GM15510 (cell line): ENCODE measurements around the gene CUL2.
A peak's percentile ranks its signal among the peaks of the same experiment; 100 is the strongest.

Experiments
- POLR2A ChIP-seq: IDR thresholded peaks from 3 replicates; pipeline ENCODE4 v1.6.1; 2011; ENCODE audit warnings: borderline replicate concordance; ENCODE audit not compliant: insufficient read length; ENCODE audit errors: extremely low read depth

CUL2 gene

DNA sequence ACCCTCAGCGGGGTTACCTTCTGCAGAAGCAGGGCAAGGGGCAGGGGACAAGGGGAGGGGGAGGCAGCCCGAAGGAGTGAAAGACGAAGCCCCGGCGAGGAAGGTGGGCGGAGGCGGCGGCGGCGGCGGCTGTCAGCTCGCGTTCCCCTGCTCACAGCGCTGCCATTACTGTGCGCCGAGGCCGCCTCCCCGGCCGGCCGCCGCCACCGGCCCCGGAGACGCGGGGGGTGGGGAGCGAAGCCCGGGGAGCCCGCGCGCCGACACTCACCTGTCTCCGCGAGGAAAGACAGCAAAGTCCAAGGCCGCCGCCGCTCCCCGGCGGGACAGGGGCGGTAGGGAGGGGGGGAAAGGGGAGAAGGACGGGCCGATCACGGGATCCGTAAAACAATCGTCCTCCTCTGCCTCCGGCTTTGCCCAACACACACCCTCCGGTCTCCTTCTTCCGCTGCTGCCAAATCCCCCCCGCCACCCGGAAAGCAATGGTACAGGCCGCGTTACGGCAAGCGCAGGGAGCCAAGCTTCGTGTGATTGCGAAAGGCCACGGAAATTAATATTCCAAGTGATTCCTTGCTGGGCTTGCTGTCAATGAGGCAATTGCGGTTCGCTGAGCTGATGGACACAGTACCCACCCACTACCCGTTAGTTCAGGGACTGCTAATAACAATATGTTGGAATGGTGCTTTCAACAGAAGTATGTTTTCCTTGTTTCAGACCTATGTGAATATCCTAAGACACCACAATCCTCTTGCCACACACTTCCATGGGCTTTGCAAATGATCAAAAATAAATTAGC is at the start of gene CUL2:
CUL2 (minus strand) TSS at position 180 of the 793 bp plus-strand sequence. CDS start 19,024 bp downstream, outside the sequence.
- peak; percentile 55 for TF ChIP-seq POLR2A

DNA sequence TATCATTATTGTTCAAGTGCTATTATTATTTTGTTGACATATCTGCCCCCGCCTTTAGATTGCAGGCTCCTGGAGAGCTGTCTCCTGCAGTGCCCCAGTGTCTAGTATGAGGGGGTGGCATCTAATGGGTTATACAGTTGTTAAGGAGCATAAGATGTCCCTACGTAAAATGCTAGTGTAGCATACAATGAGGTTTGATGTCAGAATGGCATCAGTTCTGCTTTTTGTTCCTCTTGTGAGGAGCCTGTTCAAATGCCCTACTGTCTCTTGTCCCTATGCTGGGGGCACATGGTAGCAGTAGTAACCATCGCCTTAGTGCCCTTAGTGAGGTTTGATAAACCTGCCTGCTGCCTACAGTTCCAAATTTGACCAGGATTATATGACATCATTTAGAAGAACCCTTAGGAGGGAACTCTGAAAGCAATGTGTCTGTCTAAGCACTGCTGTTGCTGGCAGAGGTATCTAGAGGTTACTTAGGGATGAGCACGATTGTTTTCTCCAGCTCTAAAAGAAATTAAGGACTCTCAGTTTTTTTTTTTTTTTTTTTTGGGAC is 46.2 kb upstream of the CUL2 start:
- TF ChIP-seq POLR2A = no peak

DNA sequence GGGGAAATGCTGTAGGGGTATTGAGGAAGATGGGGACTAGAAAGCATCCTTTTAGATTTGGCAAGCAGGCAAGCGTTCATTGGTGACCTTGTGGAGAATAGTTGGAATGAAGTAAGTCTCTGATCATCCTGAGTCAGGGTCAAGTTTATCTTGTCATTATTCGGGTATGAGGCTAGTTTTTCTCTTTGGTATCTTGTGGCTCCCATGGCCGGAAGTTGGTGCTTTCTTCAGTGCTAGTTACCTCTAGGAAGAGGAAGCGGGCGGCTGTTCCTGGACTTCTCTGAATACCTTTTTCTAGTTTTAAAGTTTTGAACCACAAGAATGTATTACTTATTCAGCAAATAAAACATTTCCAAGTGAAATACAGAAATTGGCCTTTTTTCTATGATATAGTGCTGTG is 45.7 kb upstream of the CUL2 start:
- TF ChIP-seq POLR2A = no peak

DNA sequence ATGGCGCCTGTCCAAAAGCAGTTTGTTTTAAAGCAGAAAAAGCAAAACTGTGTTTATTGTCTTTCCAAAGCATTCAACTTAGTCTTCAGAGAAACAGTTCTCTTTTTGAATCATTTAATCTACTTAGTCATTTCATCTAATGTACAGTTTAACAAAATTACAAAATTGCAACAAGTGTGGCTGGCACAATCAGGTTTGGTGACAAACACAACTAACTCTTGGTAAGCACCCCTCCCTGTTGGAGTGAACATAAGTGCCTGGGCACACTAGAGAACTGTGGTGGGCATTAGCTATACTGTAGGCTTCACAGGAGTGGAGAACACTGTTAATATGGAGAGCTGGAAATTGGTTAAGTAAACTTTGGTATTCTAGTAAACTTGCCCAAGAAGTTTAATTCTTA is 43.4 kb upstream of the CUL2 start:
- TF ChIP-seq POLR2A = no peak

DNA sequence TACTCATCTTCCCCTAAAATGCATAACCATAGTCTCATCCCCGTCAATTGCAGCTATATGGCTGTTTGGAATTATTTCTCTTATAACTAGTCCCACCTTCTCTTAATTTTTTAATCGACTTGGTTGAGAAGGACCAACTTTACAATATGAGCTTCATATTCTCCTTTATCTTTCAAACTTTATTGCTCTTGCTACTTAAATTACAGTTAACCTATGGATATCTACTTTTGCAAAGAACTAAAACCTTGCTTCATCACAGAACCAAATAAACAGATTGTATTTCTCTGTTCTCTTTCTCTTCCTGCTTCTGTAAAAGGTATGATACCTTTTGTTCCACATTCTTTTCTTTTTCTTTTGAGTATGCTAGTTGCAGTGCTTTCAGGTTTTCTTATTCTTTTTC is 42.6 kb upstream of the CUL2 start:
- TF ChIP-seq POLR2A = no peak

DNA sequence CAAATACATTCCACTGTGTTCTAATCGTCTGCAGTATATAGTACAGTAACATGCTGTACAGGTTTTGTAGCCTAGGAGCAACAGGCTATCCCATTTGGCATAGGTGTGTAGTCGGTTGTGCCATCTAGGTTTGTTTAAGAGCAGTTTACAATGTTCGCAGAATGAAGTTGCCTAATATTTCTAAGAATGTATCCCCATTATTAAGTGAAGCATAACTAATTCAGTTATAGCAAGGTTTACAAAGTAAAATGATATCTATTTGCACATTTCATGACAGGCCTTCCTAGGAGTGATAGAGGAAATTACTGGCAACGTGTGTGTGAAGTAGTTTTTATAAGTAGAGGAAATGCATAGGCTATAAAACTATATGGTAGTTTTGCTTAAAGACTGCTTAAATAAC is 40.5 kb upstream of the CUL2 start:
- TF ChIP-seq POLR2A = no peak

DNA sequence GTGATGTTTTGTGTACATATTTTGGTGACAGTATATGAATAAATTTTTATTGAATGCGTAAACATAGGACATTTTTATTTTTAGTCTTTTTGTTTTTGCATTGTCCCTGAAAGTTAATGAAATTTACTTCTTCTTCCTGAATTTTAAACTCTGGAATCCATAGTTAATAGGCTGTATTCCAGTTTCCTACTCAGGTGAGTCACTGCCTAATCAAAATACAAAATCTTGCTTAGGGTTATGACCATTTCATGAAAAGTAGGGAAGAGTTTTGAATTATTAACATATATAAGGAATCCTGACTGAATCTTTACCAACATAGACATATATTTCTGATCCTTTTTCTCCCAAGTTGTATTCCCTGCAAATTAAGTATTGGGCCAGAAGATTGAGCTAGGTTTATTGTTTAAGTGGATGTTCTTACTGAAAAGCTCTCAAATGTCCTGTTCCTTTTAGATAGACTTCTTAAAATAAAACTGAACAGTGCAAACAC is 39.1 kb upstream of the CUL2 start:
- TF ChIP-seq POLR2A = no peak

DNA sequence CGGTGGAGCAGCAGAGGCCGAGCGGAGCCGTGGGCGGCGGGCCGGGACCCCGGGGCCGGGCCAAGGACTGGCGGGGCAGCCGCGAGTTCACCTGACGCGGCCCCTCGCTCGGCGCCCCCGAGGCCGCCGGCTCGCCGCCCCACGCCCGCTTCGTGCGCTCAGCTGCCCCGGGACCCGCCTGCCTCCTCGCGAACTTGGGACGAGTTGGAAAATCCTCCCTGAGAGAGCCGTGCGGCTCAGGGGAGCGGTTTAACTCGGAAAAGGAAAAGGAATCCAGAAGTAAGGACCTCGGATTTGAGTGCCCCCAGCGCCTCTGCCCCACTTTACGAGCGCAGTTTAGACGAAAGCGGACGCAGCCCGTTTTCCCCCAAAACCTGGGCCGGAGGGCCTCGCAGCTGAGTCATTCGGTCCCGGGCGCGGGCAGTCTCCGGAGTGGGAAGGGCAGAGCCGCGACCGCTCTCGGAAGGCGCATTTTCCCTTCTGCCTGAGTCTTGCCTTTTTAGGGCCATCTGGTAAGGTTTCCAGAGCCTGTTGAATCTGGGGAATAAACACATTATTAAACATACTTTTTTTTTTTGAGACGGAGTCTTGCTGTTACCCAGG is 37.2 kb upstream of the CUL2 start:
- no peak for TF ChIP-seq POLR2A

DNA sequence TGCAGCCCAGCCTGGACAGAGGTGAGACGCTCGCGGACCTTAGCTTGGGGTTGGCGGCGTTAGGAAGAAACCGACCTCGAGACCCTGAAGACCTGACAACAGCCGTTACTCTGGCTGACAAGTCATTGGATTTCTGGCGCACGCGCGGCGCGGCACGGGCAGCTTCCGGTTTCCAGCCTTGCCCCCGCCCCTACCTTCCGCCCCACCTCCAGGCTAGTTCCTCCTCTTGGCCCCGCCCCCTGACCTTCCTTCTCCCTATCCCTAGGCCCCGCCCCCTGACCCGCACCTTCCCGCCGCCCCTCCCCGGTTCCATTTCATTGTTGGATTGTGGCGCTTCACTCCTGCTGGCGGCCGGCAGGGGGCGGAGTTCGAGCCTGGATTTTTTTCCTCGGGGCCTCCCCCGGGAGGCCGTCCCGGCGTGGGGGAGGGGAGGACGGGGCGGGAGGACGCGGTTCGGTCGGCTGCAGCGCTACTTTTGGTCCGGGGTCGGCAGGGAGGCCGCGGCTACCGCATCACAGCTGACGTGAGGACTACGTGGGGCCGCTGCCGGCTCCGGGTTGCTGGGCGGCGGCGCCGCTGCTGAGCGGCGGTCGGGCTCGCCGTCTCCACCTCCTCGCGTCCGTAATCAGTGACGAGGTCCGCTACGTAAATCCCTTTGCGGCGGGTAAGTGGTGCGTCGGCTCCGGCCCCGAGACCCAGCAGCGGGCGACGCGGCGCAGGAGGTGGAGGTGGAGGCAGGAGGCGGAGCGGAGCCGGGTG is 36.6 kb upstream of the CUL2 start, which contains the start of gene CREM:
CREM (plus strand) TSS at position 317 of the 759 bp plus-strand sequence. CDS start 10,990 bp downstream, outside the sequence.
- peak; percentile 98 for TF ChIP-seq POLR2A

DNA sequence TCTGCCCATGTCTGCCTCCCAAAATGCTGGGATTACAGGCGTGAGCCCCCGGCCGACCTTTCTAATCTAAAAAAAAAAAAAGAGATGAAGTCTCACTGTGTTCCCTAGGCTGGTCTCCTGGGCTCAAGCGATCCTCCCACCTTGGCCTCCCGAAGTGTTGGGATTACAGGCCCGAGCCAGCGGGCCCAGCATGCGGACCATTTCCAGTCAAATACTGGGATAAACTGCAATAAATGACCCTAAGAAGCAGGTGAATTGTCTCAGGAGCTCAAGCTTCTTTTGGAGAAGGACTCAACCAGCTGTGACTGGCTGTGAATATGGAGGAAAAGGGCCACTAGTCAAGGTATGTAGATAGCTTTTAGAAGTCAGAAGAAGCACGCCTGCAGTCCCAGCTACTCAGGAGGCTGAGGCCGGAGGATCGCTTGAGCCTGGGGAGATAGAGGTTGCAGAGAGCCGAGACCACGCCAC is 36.0 kb upstream of the CUL2 start:
- TF ChIP-seq POLR2A = no peak

DNA sequence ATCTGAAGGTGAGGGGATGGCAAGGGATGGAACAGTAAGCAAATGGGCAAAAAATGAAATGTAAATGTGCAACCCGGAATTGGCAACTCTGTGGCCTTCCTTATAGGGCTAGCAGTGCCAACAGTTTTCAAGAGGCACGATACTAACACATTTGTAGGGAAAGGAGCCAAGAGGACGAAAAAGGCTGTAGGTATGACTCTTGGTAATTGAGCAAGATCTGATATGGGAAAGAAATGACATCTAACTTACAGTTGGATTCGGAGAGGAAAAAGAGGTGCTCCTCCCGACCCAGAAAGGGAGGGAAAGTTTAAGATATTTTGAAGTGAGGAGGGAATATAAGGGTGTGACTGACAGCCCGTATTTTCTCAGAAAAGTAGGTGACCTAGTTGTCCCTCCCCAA is 34.4 kb upstream of the CUL2 start:
- TF ChIP-seq POLR2A = no peak

DNA sequence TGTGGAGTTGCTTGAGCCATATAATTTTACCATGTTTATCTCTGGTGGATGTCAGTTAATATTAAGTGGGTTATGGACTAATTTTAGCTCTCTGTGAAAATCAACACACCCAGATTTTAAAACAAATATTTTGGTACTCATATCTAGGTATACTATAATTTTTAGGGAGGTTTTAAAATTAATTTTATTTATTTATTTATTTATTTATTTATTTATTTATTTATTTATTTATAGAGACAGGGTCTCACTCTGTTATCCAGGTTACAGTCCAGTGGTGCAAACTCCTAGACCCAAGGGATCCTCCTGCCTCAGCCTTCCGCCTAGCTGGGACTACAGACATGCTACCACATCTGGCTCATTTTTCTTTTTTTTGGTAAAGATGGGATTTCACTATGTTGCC is 29.2 kb upstream of the CUL2 start:
- no peak for TF ChIP-seq POLR2A

DNA sequence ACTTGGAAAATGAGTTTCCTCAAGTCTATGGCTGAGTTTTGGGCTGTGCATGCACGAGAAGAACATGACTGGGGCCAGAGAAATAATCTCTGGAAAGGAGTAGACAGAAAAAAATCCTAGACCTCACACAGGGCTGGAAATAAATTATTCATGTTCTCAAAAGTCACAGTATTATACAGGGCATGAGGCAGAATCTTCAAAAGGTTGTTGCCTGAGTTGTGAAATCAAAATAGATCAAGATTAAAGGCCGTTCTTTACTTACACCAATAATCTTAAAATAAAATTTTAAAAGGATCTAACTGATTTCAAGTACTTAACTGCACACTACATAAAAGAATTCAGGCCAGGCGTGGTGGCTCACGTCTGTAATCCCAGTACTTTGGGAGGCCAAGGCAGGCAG is 22.4 kb upstream of the CUL2 start:
- TF ChIP-seq POLR2A = no peak

DNA sequence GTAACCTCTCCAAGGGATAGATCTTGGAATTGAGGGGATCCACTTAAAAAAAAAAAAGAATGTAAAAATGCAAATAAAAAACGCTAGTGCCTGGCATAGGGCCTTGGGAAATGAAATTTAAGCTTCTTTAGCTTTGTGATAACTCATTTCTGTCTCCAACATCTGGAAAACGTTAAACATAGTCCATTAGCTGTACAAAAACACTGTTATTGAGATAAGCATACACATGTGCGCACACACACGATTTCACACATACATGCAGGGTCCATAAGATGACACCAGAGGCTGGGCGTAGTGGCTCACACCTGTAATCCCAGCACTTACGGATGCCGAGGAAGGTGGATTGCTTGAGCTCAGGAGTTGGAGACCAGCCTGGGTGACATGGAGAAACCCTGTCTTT is 13.7 kb upstream of the CUL2 start:
- TF ChIP-seq POLR2A = no peak

DNA sequence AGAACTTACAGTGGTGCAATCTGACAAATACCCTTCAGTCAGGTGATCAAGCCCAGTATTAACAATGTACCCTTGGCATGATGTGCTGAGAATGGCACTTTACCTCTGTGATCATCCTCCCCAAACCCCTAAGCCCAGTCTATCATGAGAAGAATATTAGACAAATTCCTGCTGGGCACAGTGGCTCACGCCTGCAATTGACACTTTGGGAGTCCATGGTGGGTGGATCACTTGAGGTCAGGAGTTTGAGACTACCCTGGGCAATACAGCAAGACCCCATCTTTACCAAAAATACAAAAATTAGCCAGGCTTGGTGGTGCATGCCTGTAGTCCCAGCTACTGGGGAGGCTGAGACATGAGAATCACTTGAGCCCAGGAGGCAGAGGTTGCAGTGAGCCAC is 7.4 kb upstream of the CUL2 start:
- TF ChIP-seq POLR2A = no peak

DNA sequence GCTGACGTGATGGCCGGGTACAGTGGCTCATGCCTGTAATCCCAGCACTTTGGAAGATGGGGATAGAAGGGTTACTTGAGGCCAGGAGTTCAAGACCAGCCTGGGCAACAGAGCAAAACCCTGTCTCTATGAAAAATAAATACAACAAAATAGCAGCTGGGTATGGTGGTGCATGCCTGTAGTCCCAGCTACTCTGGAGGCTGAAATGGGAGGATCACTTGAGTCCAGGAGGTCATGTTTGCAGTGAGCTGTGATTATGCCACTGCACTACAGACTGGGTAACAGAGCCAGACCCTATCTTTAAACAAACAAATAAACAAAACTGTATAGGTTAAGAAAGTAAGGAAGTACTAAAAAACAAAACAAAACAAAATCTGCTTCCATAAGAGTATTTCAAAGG is 6.2 kb upstream of the CUL2 start:
- no peak for TF ChIP-seq POLR2A

DNA sequence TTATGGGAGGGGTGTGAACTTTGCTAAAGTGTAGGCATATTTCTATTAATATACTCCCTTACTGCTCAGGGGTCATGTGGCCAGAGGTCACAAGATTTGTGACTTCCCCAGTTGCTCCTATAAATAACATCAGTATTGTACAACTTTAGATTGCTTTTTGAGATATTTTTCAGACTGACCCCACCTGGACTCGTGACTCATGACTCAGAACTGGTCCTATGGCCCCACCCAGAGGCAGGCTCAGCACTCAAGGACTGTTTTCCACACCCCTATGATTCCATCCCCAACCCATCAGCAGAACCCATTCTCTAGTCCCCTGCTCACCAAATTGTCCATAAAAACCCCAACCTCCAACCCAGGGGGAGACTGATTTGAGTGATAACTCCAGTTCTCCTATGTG is 2.7 kb upstream of the CUL2 start:
- no peak for TF ChIP-seq POLR2A
